NCI-H446 (cell line): ENCODE measurements around the gene IL11.
"Not testable (repeated sequence)": the region's sequence is repeated elsewhere in the genome, so short reads cannot be mapped to it uniquely, and the experiment has no call there.

Experiments used
- DNase-seq, 2 experiments: peaks; one replicate each; lab custom pipeline; 2025; lab: John Stamatoyannopoulos, UW

Gene IL11

GRCh38 chr19:55370305-55370988 is at the start of gene IL11:
Gene IL11, minus strand, starts transcription at chr19:55370463. Its CDS starts 153 bp downstream, at chr19:55370310.
- DNase-seq, result no peak

- DNase-seq, result no peak
These were observed 49.5 kb upstream of the IL11 start for GRCh38 chr19:55419624-55420236.

GRCh38 chr19:55419103-55419502 is 48.8 kb upstream of the IL11 start:
- no peak for DNase-seq

GRCh38 chr19:55418185-55418584 is 47.9 kb upstream of the IL11 start:
- DNase-seq, result peak; percentile 55 to 81

GRCh38 chr19:55410168-55410567 is 39.9 kb upstream of the IL11 start:
- no peak for DNase-seq

- not testable (repeated sequence) for DNase-seq
These were observed 38.9 kb upstream of the IL11 start for GRCh38 chr19:55409179-55409578.

GRCh38 chr19:55408533-55408872 is 38.2 kb upstream of the IL11 start:
- DNase-seq, result no peak

- peak; percentile 99 for DNase-seq
These were observed 37.7 kb upstream of the IL11 start for GRCh38 chr19:55407800-55408532.

GRCh38 chr19:55407550-55407799 is 37.2 kb upstream of the IL11 start, which contains the start of gene UBE2S:
Gene UBE2S, minus strand, starts transcription at chr19:55407788. Its CDS starts 199 bp downstream, at chr19:55407589.
- DNase-seq, result not testable (repeated sequence)

GRCh38 chr19:55406826-55407549 is 36.7 kb upstream of the IL11 start:
- DNase-seq, result no peak

GRCh38 chr19:55406091-55406825 is 36.0 kb upstream of the IL11 start:
- DNase-seq, result no peak

- no peak for DNase-seq
These were observed 35.4 kb upstream of the IL11 start for GRCh38 chr19:55405638-55406037.

GRCh38 chr19:55402509-55402908 is 32.2 kb upstream of the IL11 start:
- no peak for DNase-seq

GRCh38 chr19:55401390-55401789 is 31.1 kb upstream of the IL11 start:
- DNase-seq, result not testable (repeated sequence)

GRCh38 chr19:55400281-55401087 is 30.2 kb upstream of the IL11 start:
- DNase-seq, result no peak

GRCh38 chr19:55398200-55398925 is 28.1 kb upstream of the IL11 start:
- DNase-seq, result no peak

- no peak for DNase-seq
These were observed 22.8 kb upstream of the IL11 start for GRCh38 chr19:55392820-55393761.

- no peak for DNase-seq
These were observed 21.7 kb upstream of the IL11 start for GRCh38 chr19:55391702-55392615.
